ENCODE measurements around the gene TFDP1.

TFDP1 gene

GRCh38 chr13:113638806-113639205 is 54.3 kb downstream of the TFDP1 start:
- H3K27ac ChIP-seq, result no peak overlapping the region
- no peak for TF ChIP-seq CTCF (IDR thresholded peaks at IDR 0.05)
- H3K4me3 ChIP-seq, result no peak overlapping the region
- peak; percentile 14 for DNase-seq (ENCODE audit: low spot score)

GRCh38 chr13:113639616-113640262 is 55.2 kb downstream of the TFDP1 start:
- DNase-seq (ENCODE audit: low spot score), result peak; percentile 55
- no peak for TF ChIP-seq CTCF (IDR thresholded peaks at IDR 0.05)
- no peak overlapping the region for H3K4me3 ChIP-seq
- no peak overlapping the region for H3K27ac ChIP-seq

GRCh38 chr13:113641426-113641825 is 56.9 kb downstream of the TFDP1 start:
- no peak overlapping the region for H3K4me3 ChIP-seq
- no peak for TF ChIP-seq CTCF (IDR thresholded peaks at IDR 0.05)
- H3K27ac ChIP-seq, result no peak overlapping the region
- peak; percentile 41 for DNase-seq (ENCODE audit: low spot score)

- no peak for DNase-seq (ENCODE audit: low spot score)
- Histone ChIP-seq H3K27ac (no peak overlapping the region), H3K4me3 (no peak overlapping the region)
- TF ChIP-seq CTCF (IDR thresholded peaks at IDR 0.05), result no peak
Observed at GRCh38 chr13:113642563-113642962, 58.0 kb downstream of the TFDP1 start.

- Histone ChIP-seq H3K27ac (no peak overlapping the region), H3K4me3 (no peak overlapping the region)
- DNase-seq (ENCODE audit: low spot score), result no peak
- no peak for TF ChIP-seq CTCF (IDR thresholded peaks at IDR 0.05)
Observed at GRCh38 chr13:113643593-113643992, 59.0 kb downstream of the TFDP1 start.

- no peak for TF ChIP-seq CTCF (IDR thresholded peaks at IDR 0.05)
- no peak for DNase-seq (ENCODE audit: low spot score)
- Histone ChIP-seq H3K27ac (no peak overlapping the region), H3K4me3 (no peak overlapping the region)
Observed at GRCh38 chr13:113644800-113645199, 60.2 kb downstream of the TFDP1 start.

- no peak overlapping the region for H3K4me3 ChIP-seq
- TF ChIP-seq CTCF (IDR thresholded peaks at IDR 0.05), result no peak
- DNase-seq (ENCODE audit: low spot score), result peak; percentile 11
Observed at GRCh38 chr13:113645329-113645728, 60.8 kb downstream of the TFDP1 start.

More at GRCh38 chr13:113645329-113645728, 60.8 kb downstream of the TFDP1 start:
- H3K27ac ChIP-seq, result no peak overlapping the region
